ENCODE data around the gene LSM14B.
"Not testable (repeated sequence)": the region's sequence is repeated elsewhere in the genome, so short reads cannot be mapped to it uniquely, and the experiment has no call there.

Gene LSM14B

DNA sequence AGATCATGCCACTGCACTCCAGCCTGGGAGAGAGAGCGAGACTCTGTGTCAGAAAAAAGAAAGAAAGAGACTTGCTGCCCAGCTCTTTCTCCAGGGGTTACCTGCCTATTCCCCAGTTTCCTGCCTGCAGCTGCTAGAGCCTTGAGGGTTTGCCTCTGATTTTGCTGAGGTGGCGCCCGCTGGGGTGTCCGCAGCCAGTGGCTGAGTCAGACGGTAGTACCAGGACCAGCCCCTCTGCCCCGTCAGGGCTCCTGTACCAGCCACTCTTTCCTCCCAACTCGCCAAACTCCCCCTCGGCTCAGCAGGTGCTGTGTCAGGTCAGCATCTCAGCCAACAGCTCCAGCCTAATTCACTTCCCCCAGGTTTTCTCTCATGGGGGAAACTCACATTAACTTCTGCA, 7.4 kb upstream of the LSM14B start:
- FAIRE-seq, result no peak

- FAIRE-seq, result not testable (repeated sequence)
Observed at GRCh38 chr20:62115800-62116407, 6.4 kb upstream of the LSM14B start.

GRCh38 chr20:62116558-62117361, 5.5 kb upstream of the LSM14B start:
- no peak for FAIRE-seq

DNA sequence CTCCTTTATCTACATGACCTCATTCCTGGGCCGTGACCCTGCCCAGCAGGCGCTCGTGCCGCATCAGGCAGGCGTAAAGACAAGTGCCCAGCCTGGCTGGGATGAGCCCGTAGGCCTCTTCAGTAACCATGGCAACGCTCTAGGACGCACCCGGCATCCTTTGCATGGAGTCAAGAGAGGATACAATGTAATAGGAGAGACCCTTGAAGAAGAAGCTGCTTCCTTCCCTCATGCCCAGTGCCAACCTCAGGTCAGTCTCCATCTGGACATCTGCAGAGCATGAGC, 5.0 kb upstream of the LSM14B start:
- FAIRE-seq, result no peak

DNA sequence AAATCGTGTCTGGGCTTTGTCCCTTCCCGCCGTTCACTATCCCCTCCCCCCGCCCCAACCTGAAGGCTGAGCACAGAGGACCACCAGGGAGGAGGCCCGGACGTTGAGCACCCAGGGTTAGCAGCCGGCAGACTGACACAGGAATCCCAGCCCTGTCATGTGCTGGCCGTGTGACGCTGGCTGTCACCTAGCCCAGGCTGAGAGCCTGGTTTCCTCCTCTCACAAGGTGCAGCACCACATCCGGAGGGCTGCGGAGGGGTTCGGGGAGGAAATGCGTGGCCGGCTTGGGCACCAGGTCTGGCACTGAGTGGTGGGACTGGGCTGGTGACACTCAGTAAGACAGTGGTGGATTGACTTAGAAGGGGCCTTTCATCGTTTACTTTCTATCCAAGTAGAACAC, 4.6 kb upstream of the LSM14B start:
- FAIRE-seq, result no peak

GRCh38 chr20:62118113-62119043, 3.9 kb upstream of the LSM14B start:
- no peak for FAIRE-seq

DNA sequence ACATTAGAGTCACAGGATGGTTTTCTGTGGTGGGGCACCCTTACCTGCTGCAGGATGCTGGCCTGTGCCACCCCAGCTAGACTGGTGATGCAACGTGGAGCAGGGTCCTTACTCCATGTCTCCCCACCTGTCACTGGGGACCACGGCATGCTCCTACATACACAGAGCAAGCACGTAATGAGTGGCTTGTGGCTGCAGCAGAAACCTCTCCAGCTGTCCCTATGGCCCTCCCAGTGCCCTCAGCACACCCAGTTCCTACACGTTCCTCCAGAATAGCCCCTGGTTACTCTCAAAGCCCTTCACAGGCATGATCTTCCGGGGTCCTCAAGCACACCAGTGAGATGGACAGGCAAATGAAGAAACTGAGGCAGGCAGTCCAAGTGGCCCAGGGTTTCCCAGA, 3.2 kb upstream of the LSM14B start:
- FAIRE-seq, result no peak

DNA sequence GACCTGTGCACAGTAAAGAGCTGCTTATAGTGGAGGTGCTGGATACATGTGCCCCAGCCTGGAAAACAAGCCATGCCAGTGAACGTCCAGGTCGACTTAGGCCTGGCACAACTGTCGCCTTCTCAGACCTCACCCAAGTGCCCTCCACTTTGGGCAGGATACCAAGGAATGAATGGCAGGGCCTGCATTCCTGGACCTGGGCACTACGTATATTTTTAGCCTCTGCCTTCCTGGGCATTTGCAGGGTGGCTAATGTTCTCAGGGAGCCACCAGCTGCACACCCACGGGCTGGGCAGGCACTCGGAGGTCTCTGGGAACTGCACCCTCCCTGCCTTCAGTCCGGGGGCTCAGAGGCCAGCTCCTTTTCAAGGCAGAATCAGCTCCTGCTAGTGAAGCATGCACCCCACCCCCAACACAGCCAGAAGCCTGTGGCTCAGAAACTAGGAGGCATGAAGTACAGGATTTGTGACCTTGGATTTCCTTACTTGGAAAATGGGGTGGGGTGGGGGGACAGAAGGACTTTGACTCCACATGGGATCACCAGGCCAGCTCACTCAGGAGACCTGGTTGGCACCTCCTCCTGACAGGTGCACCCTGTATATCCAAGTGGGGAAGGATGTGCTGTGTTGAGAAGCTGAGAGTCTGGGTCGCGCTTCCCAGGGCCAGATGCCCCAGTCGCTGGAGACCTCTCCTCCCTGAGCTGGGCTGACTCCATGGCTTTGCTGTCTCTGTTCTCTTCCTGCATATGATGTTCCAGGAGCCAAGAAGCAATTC, 2.5 kb upstream of the LSM14B start:
- FAIRE-seq, result no peak

- no peak for FAIRE-seq
Observed at GRCh38 chr20:62120365-62120762, 1.9 kb upstream of the LSM14B start.

DNA sequence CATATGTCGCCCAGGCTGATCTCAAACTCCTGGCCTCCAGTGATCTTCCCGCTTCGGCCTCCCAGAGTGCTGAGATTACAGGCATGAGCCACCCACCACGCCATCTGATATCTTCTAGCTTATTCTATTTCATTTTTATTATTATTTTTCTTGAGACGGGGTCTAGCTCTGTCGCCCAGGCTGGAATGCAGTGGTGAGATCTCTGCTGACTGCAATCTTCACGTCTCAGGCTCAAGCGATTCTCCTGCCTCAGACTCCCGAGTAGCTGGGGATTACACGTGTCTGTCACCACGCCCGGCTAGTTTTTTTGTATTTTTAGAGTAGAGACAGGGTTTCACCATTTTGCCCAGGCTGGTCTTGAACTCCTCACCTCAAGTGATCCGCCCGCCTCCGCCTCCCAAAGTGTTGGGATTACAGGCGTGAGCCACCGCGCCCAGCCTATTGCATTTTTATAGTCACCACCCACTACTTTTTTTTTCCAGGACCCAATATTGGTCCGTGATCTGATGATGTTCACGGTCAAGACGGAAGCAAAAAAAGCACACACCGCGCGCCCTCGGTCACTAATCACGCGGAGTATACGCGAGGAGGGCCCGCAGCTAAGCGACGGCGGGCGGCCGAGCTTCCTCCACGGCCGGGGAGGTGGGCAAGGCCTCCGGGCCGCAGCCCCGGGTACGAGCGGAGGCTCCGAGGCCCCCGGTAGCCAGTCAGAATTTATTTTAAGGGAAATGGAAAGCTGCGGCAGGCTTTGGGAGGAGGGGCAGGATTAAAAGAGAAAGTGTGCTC, 1.1 kb upstream of the LSM14B start:
- no peak for FAIRE-seq

GRCh38 chr20:62122654-62123449, 577 bp downstream of the LSM14B start:
- no peak for FAIRE-seq

- no peak for FAIRE-seq
Observed at GRCh38 chr20:62123450-62124118, 1.3 kb downstream of the LSM14B start.

DNA sequence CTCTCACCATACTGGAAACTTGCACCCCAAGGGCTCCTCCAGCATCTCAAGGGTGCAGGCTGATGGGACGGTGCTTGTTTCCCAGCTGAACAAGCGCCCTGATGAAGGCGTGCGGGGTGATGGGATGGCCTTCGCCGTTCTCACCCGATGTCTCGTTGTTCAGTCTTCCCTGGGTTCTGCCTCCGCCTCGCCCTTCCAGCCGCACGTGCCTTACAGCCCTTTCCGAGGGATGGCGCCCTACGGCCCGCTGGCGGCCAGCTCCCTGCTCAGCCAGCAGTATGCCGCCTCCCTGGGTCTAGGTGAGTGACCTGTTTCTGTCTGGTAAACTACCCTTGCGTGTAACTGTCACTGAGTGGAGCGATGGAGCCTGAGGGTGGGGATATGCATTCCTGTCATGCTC, 3.9 kb downstream of the LSM14B start:
- FAIRE-seq, result no peak

DNA sequence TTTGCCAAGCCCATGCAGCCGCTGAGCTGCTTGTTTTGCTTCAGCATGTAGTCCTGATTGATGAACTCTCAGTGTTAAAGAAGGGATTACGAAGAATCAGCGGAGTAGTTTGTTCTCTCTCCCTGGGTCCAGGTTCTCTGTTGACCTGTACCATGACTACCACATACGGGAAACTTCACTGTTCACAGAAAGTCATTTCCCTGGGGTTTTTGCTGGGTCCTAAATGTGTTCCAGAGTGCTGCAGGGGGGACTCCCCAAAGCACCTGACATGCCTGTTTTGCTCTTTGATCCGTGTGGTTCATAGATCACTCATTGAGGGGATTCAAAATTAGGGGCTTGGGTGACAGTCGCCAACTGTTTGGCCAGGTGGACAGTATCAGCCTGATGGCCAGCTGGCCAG, 5.5 kb downstream of the LSM14B start:
- FAIRE-seq, result no peak

DNA sequence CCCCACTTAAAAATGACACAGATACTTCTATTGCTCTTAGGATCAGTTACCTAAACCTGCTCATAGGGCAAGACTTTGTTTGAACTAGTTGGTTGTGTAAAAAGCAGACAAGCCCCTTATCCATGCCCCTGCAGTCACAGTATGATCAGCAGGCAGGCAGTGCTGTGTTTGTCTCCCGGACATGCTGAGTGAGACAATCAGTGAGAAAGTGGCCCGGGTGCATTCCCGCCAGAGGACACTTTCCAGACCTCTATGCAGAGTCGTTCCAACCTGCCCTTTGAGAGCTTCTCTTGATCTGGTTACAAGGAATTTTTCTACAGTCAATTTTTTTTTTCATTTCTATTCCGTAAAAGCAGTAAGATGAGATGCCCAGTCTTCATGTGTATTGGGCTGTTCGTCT, 6.2 kb downstream of the LSM14B start:
- no peak for FAIRE-seq

DNA sequence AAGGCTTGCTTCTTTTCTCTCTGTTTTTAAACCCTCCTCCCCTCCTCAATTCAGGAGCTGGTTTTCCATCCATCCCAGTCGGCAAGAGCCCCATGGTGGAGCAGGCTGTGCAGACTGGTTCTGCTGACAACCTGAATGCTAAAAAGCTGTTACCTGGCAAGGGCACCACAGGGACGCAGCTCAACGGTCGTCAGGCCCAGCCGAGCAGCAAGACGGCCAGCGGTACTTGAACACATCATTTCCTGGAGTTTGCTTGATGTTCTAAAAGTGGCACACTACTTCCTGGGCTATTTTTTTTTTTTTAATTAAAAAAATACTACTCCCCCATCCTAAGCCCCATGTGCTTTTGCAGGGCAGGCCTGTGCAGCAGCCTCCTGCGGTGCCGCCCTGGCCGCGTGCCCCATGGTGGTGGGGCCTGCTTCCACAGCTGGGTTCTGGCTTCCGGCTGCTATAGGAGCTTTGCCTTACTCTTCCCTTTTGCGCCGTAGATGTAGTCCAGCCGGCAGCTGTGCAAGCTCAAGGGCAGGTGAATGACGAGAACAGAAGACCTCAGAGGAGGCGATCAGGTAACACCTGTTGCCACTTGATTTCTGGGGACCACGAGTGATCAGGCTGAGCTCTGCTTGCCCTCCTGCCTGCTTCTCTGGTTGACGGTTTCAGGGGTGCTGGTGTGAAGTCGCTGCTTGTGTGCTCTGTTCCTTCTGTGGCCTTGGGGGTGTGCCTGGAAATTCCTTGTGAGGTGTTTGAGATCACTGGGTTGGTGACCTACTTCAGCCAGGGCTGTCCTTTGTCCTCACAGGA, 7.7 kb downstream of the LSM14B start:
- FAIRE-seq, result no peak

DNA sequence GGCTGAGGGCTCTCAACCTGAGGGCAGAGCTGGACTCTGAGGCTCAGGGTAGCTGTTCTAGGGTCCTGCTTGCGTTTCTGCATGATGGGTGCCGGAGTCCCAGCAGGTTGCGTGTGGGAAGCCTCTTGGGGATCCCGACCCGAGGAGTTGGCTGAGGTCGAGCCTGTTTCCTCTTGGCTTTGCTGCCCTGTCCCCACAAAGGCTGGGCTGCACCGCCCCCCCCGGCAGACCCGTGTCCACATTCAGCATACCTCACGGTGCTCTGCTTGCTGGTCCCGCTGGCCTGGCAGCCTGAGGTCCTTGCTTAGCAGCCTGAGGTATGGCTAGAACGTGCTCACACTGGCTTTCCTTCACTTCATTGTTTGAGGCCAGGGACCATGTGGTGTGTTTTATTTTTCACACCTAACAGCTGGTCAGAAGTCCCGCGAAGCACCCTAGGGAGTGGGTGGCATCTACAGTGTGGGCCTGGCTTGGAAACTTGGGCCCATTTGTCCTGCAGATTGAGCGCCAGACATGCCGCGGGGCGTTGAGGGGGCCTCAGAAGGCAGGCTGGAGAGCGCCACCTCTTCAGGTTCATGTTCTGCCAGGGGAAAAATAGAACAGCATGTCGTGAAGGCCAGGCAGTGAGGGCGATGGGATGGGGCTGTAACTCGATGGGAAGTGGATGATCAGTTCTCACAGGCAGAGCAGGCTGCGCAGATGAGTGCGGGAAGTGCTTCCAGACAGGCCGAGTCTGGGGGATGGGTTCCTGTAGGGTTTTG, 9.5 kb downstream of the LSM14B start:
- FAIRE-seq, result no peak

GRCh38 chr20:62132421-62132820, 10.1 kb downstream of the LSM14B start:
- FAIRE-seq, result no peak

Data from endometrium (tissue), 2 donors.